Measurements from ENCODE around the gene ABCC3. TPM values are rescaled to one million over a fixed set of nuclear protein-coding genes. Genes with fewer than 3 reads are reported as not detected.

ABCC3 gene, protein sequence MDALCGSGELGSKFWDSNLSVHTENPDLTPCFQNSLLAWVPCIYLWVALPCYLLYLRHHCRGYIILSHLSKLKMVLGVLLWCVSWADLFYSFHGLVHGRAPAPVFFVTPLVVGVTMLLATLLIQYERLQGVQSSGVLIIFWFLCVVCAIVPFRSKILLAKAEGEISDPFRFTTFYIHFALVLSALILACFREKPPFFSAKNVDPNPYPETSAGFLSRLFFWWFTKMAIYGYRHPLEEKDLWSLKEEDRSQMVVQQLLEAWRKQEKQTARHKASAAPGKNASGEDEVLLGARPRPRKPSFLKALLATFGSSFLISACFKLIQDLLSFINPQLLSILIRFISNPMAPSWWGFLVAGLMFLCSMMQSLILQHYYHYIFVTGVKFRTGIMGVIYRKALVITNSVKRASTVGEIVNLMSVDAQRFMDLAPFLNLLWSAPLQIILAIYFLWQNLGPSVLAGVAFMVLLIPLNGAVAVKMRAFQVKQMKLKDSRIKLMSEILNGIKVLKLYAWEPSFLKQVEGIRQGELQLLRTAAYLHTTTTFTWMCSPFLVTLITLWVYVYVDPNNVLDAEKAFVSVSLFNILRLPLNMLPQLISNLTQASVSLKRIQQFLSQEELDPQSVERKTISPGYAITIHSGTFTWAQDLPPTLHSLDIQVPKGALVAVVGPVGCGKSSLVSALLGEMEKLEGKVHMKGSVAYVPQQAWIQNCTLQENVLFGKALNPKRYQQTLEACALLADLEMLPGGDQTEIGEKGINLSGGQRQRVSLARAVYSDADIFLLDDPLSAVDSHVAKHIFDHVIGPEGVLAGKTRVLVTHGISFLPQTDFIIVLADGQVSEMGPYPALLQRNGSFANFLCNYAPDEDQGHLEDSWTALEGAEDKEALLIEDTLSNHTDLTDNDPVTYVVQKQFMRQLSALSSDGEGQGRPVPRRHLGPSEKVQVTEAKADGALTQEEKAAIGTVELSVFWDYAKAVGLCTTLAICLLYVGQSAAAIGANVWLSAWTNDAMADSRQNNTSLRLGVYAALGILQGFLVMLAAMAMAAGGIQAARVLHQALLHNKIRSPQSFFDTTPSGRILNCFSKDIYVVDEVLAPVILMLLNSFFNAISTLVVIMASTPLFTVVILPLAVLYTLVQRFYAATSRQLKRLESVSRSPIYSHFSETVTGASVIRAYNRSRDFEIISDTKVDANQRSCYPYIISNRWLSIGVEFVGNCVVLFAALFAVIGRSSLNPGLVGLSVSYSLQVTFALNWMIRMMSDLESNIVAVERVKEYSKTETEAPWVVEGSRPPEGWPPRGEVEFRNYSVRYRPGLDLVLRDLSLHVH (N-terminal part only)
- 0.67 TPM for total RNA-seq (ENCODE audit: unreplicated experiment)
- long read RNA-seq = 0 reads

DNA sequence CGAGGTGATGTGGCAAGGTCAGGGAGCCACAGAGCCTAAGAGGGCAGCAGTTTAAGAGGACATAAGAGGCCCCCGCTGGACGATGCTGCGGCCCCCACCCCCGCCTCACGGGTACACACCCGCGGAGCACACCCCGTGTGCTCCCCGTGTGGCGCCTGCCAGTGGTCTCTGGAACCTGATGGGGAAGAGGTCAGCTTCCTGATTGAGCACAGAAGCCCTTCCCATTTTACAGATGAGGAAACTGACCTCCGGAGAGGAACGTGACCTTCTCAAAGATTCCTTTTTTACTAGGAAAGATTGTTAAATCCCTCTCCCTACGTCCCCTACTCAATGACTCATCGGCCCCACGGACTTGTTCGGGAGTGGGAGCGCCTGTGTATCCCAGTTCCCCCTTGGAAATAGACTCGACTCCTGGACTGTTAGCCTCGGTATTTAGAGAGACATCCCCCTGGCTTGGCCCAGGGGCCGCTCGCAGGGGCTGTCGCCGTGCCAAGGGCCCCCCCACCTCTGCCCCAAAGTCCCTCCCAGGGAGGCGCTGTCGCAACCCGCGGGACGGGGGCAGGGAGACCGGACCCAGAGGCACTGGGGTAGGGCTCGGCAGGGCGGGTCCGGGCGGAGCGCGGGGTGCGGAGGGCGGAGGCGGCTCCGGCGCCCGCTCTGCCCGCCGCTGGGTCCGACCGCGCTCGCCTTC is at the start of gene ABCC3:
Gene ABCC3, plus strand, starts transcription at position 658 of the 691 bp plus-strand sequence. CDS start 56 bp downstream, outside the sequence.
- no peak within 1 kb of the TSS for H3K4me3 Mint-ChIP-seq (ENCODE audit: unreplicated experiment)
- H3K9me3 Mint-ChIP-seq (ENCODE audit: unreplicated experiment) = no peaks in the 10 kb centered on the region
- DNase-seq (ENCODE audit: low spot score) = no peak
- H3K27me3 Mint-ChIP-seq (ENCODE audit: unreplicated experiment) = peaks cover 18% of the 10 kb centered on the region
- peaks cover 4% of the 10 kb centered on the region for H3K36me3 Mint-ChIP-seq (ENCODE audit: low read depth, unreplicated experiment)
- H3K27ac Mint-ChIP-seq (ENCODE audit: unreplicated experiment) = no peak within 1 kb of the TSS
- TF ChIP-seq, protein P1, sequence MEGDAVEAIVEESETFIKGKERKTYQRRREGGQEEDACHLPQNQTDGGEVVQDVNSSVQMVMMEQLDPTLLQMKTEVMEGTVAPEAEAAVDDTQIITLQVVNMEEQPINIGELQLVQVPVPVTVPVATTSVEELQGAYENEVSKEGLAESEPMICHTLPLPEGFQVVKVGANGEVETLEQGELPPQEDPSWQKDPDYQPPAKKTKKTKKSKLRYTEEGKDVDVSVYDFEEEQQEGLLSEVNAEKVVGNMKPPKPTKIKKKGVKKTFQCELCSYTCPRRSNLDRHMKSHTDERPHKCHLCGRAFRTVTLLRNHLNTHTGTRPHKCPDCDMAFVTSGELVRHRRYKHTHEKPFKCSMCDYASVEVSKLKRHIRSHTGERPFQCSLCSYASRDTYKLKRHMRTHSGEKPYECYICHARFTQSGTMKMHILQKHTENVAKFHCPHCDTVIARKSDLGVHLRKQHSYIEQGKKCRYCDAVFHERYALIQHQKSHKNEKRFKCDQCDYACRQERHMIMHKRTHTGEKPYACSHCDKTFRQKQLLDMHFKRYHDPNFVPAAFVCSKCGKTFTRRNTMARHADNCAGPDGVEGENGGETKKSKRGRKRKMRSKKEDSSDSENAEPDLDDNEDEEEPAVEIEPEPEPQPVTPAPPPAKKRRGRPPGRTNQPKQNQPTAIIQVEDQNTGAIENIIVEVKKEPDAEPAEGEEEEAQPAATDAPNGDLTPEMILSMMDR (IDR thresholded peaks at IDR 0.05; ENCODE audit: unreplicated experiment) = no peak
- peaks cover 7% of the 10 kb centered on the region for H3K4me1 Mint-ChIP-seq (ENCODE audit: unreplicated experiment)

DNA sequence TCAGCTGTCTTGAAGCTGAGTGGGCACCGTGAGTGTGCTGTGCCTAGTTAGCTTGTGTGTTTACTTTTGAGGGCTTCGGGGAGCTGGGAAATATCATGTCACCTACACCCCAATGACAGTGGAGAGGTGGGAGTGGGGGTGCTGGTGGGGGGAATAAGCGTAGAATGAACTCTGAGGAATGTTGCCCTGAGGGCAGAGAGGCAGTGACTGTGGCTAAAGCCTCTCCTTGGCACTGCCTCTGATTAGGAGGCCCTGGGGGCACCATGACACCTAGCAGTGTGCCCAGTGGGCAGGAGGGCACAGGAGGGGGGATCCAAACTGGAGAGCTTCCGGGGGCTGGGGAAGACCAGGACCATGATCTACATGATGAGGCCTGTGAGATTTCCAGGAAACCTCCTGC is 49.3 kb upstream of the ABCC3 start:
- no peaks in the 10 kb centered on the region for H3K4me1 Mint-ChIP-seq (ENCODE audit: unreplicated experiment)
- H3K4me3 Mint-ChIP-seq (ENCODE audit: unreplicated experiment) = no peak overlapping the region
- H3K36me3 Mint-ChIP-seq (ENCODE audit: low read depth, unreplicated experiment) = no peaks in the 10 kb centered on the region
- DNase-seq (ENCODE audit: low spot score) = no peak
- TF ChIP-seq, protein P1 (IDR thresholded peaks at IDR 0.05; ENCODE audit: unreplicated experiment) = no peak
- no peak overlapping the region for H3K27ac Mint-ChIP-seq (ENCODE audit: unreplicated experiment)
- H3K9me3 Mint-ChIP-seq (ENCODE audit: unreplicated experiment) = no peaks in the 10 kb centered on the region
- peaks cover 11% of the 10 kb centered on the region for H3K27me3 Mint-ChIP-seq (ENCODE audit: unreplicated experiment)

DNA sequence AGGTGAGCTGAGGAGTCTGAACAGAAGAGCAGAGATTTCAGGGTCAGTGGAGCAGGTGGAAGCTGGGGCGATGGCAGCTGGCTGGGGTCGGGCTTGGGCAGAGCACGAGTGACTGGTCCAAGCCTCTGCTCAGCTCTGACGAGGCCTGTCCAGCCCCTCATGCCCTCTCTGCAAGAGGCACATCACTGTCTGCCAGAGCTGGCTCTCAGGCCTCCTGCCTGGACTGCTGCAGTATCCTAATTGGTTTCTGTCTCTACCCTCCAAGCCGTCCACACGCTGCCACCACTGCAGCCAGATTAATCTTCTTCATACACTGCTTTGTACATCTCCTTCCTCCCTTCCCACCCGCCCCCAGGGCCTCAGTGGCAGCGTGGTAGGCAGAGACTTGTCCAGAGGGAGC is 48.8 kb upstream of the ABCC3 start:
- Mint-ChIP-seq H3K4me3 (ENCODE audit: unreplicated experiment) (no peak overlapping the region), H3K9me3 (ENCODE audit: unreplicated experiment) (no peaks in the 10 kb centered on the region), H3K27ac (ENCODE audit: unreplicated experiment) (no peak overlapping the region), H3K36me3 (ENCODE audit: low read depth, unreplicated experiment) (no peaks in the 10 kb centered on the region), H3K27me3 (ENCODE audit: unreplicated experiment) (peaks cover 14% of the 10 kb centered on the region), H3K4me1 (ENCODE audit: unreplicated experiment) (no peaks in the 10 kb centered on the region)
- DNase-seq (ENCODE audit: low spot score) = no peak
- TF ChIP-seq, protein P1 (IDR thresholded peaks at IDR 0.05; ENCODE audit: unreplicated experiment) = no peak

DNA sequence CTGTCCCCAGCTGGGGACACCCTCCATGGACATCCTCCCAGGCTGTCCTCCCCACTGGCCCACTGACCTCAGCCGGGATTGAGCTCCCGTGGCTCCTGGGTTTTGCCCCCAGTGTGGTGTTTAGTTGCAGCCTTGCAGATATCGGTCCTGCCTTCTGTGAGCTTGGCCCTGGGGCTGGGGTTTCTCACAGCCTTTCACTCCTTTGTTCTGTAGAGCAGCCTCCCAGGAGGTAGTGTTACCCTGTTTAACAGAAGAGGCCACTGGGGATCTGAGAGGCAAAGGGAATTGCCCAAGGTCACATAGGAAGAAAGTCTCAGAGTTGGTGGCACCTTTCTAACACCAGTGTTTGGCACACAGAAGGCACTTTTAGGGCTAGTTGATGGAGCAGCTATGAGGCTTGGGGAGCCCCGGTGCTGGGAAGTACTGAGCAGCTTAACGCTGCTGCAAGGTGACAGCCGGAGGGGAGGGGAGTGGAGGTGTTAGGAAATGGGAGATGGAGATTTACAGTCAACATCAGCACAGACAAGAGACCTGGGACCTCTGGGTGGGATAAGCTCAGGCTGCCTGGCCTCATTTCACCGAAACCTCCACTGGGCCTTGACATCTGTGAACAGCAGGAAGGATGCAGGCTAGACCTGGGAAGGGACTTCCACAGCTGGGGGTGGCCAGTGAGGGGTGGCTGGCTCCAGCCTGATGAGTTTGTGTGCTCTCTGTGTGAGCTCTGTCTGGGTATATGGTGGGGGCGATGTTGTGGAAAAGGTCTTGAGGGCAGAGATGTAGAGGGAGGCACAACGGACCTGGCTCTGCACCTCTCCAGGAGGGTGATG is 48.0 kb upstream of the ABCC3 start:
- Mint-ChIP-seq H3K9me3 (ENCODE audit: unreplicated experiment) (no peaks in the 10 kb centered on the region), H3K36me3 (ENCODE audit: low read depth, unreplicated experiment) (no peaks in the 10 kb centered on the region), H3K27me3 (ENCODE audit: unreplicated experiment) (peaks cover 13% of the 10 kb centered on the region), H3K27ac (ENCODE audit: unreplicated experiment) (no peak overlapping the region), H3K4me1 (ENCODE audit: unreplicated experiment) (no peaks in the 10 kb centered on the region), H3K4me3 (ENCODE audit: unreplicated experiment) (no peak overlapping the region)
- no peak for DNase-seq (ENCODE audit: low spot score)
- TF ChIP-seq, protein P1 (IDR thresholded peaks at IDR 0.05; ENCODE audit: unreplicated experiment) = no peak
